ENCODE results near the gene PRKAG2.

- TF ChIP-seq EZH2 (IDR thresholded peaks at IDR 0.05; ENCODE audit: borderline replicate concordance, low read length): no peak
- TF ChIP-seq CTCF (IDR thresholded peaks at IDR 0.05; ENCODE audit: low read length): no peak
Observed at GRCh38 chr7:151868396-151869108, 8.4 kb downstream of the PRKAG2 start.

All from OCI-LY1 (cell line).